Gastrocnemius medialis (tissue), 4 donors: ENCODE measurements around the gene CNTD1. TPM values are rescaled to one million over a fixed set of nuclear protein-coding genes. Genes with fewer than 3 reads are reported as not detected.

ENCODE experiments used
- ATAC-seq, 2 donors: fragments of 150-250 bp; one replicate each; pipeline ENCODE4 v1.9.1; 2016
- DNase-seq, 2 donors: peaks; one replicate each; pipeline ENCODE4 v3.0.0-alpha.2; 2019
- H3K27ac ChIP-seq, 4 donors: fragments of 200-600 bp; sonication (generic); 1 replicate in 1 of 4; 2 replicates in 3 of 4; pipeline ENCODE4 v1.5.1; 2016 to 2018; ENCODE audit warnings: mild to moderate bottlenecking in 2 of 4, moderate library complexity in 1 of 4
- H3K27me3 ChIP-seq, 3 donors: fragments of 200-600 bp; sonication (generic) in 2 of 3; 1 replicate in 1 of 3; 2 replicates in 2 of 3; pipeline versions ENCODE4 v1.5.1 to v1.6.0; 2016 to 2019; ENCODE audit warnings: mild to moderate bottlenecking in 1 of 3, moderate library complexity in 1 of 3
- H3K36me3 ChIP-seq, 2 donors: fragments of 200-600 bp; sonication (generic) in 1 of 2; one replicate each; pipeline ENCODE4 v1.5.1; 2017 to 2018
- H3K4me1 ChIP-seq, 2 donors: fragments of 200-600 bp; sonication (generic) in 1 of 2; one replicate each; pipeline ENCODE4 v1.5.1; 2016 to 2017; ENCODE audit warnings: mild to moderate bottlenecking in 2 of 2
- H3K4me3 ChIP-seq, 4 donors: fragments of 200-600 bp; sonication (generic) in 3 of 4; 1 replicate in 1 of 4; 2 replicates in 3 of 4; pipeline ENCODE4 v1.5.1; 2016 to 2019; ENCODE audit warnings: mild to moderate bottlenecking in 2 of 4
- H3K9me3 ChIP-seq, 3 donors: fragments of 200-600 bp; sonication (generic) in 2 of 3; 1 replicate in 1 of 3; 2 replicates in 2 of 3; pipeline ENCODE4 v1.5.1; 2016 to 2019
- POLR2A ChIP-seq, 2 donors: fragments of 450-650 bp; IDR thresholded peaks; one replicate each; pipeline ENCODE4 v1.6.1; 2017; ENCODE audit warnings: antibody characterized with exemption in 2 of 2, mild to moderate bottlenecking in 2 of 2, moderate library complexity in 2 of 2
- in situ Hi-C, 4 donors: fragments of 200-750 bp; cut with MboI; loops; one replicate each; pipeline versions ENCODE4 v1.15.0 to v1.8.0; 2017; ENCODE audit warnings: low sequenced_read_pairs in 4 of 4
- intact Hi-C: fragments of 100-400 bp; cut with DNase I; formaldehyde crosslinking; loops from one replicate; pipeline ENCODE4 v1.15.1; 2023; ENCODE audit warnings: low total_unique reads
- total RNA-seq, 4 donors: library from RNA; depleted of rRNA; stranded (reverse); fragments of >200 nt; gene quantifications; one replicate each; pipeline versions ENCODE4 v1.1.0 to v1.2.3, GENCODE V29; 2016
- TF ChIP-seq, protein P1 (sequence below), 5 experiments: fragments of 450-650 bp in 3 of 5; fragments of 200-600 bp in 2 of 5; sonication (generic) in 2 of 5; IDR thresholded peaks in 4 of 5; conservative IDR thresholded peaks in 1 of 5; 1 replicate in 4 of 5; 2 replicates in 1 of 5; pipeline ENCODE4 v1.5.1; 2016 to 2019; ENCODE audit warnings: antibody characterized with exemption in 5 of 5, mild to moderate bottlenecking in 3 of 5, moderate library complexity in 3 of 5

The CNTD1 gene
- total RNA-seq, 4 donors from 2014 or later = not detected

- ATAC-seq (peak; percentile 96 to 99), DNase-seq (peak; percentile 62 to 74)
- H3K36me3 ChIP-seq = peaks cover 2 to 36% of the 10 kb centered on the region in 2 donors
- in situ Hi-C loops = loop anchor here in 1 of 4 donors (25.0 kb wide), 1 partner anchor 186 kb away; the partner anchor contains the start of gene PSMC3IP
- intact Hi-C loops = loop anchor here (1.0 kb wide), 2 partner anchors 25 to 51 kb away; partner anchors contain the start of genes BECN1, CNTD1 and COA3
- H3K27me3 ChIP-seq = no peaks in the 10 kb centered on the region
- TF ChIP-seq, protein P1, sequence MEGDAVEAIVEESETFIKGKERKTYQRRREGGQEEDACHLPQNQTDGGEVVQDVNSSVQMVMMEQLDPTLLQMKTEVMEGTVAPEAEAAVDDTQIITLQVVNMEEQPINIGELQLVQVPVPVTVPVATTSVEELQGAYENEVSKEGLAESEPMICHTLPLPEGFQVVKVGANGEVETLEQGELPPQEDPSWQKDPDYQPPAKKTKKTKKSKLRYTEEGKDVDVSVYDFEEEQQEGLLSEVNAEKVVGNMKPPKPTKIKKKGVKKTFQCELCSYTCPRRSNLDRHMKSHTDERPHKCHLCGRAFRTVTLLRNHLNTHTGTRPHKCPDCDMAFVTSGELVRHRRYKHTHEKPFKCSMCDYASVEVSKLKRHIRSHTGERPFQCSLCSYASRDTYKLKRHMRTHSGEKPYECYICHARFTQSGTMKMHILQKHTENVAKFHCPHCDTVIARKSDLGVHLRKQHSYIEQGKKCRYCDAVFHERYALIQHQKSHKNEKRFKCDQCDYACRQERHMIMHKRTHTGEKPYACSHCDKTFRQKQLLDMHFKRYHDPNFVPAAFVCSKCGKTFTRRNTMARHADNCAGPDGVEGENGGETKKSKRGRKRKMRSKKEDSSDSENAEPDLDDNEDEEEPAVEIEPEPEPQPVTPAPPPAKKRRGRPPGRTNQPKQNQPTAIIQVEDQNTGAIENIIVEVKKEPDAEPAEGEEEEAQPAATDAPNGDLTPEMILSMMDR (IDR thresholded peaks at IDR 0.05 in 4 of 5, conservative IDR thresholded peaks at IDR 0.05 in 1 of 5) = peak in 1 of 5 experiments; percentile 24
- TF ChIP-seq POLR2A (IDR thresholded peaks at IDR 0.05) = peak in 1 of 2 donors; percentile 47
- peak within 1 kb of the TSS; percentile 81 to 94 (median 88) for H3K27ac ChIP-seq
- H3K4me3 ChIP-seq = peak within 1 kb of the TSS; percentile 85 to 100 (median 91)
- H3K4me1 ChIP-seq = peaks cover 12 to 17% of the 10 kb centered on the region in 2 donors
- H3K9me3 ChIP-seq = no peaks in the 10 kb centered on the region
Measured at GRCh38 chr17:42773290-42774035, 25.2 kb upstream of the CNTD1 start, which contains the start of gene VPS25. TSS of gene VPS25 (plus strand) at chr17:42773449. CDS start at chr17:42773476, 27 bp downstream.

GRCh38 chr17:42774066-42774745 lies 24.5 kb upstream of the CNTD1 start:
- peak overlapping the region; percentile 85 to 100 (median 91) for H3K4me3 ChIP-seq
- no peak for ATAC-seq
- no peak for TF ChIP-seq POLR2A (IDR thresholded peaks at IDR 0.05)
- TF ChIP-seq, protein P1 (IDR thresholded peaks at IDR 0.05 in 4 of 5, conservative IDR thresholded peaks at IDR 0.05 in 1 of 5) = no peak
- in situ Hi-C loops = loop anchor here in 1 of 4 donors (25.0 kb wide), 1 partner anchor 187 kb away; the partner anchor contains the start of gene PSMC3IP
- intact Hi-C loops = no loop called here
- DNase-seq = no peak
- H3K27ac ChIP-seq = peak overlapping the region; percentile 81 to 94 (median 88)
- peaks cover 12 to 17% of the 10 kb centered on the region in 2 donors for H3K4me1 ChIP-seq
- no peaks in the 10 kb centered on the region for H3K9me3 ChIP-seq
- H3K36me3 ChIP-seq = peaks cover 2 to 43% of the 10 kb centered on the region in 2 donors
- H3K27me3 ChIP-seq = no peaks in the 10 kb centered on the region

GRCh38 chr17:42775534-42776098 lies 23.0 kb upstream of the CNTD1 start:
- Histone ChIP-seq H3K36me3 (peaks cover 2 to 47% of the 10 kb centered on the region in 2 donors), H3K4me3 (no peak overlapping the region), H3K27ac (no peak overlapping the region), H3K4me1 (peaks cover 14 to 17% of the 10 kb centered on the region in 2 donors), H3K27me3 (peaks cover 2 to 3% (median 2%) of the 10 kb centered on the region in 3 donors), H3K9me3 (no peaks in the 10 kb centered on the region)
- intact Hi-C loops (no loop called here), in situ Hi-C loops (no loop called here)
- no peak for TF ChIP-seq POLR2A (IDR thresholded peaks at IDR 0.05)
- TF ChIP-seq, protein P1 (IDR thresholded peaks at IDR 0.05 in 4 of 5, conservative IDR thresholded peaks at IDR 0.05 in 1 of 5) = no peak
- no peak for ATAC-seq
- DNase-seq = no peak

DNA sequence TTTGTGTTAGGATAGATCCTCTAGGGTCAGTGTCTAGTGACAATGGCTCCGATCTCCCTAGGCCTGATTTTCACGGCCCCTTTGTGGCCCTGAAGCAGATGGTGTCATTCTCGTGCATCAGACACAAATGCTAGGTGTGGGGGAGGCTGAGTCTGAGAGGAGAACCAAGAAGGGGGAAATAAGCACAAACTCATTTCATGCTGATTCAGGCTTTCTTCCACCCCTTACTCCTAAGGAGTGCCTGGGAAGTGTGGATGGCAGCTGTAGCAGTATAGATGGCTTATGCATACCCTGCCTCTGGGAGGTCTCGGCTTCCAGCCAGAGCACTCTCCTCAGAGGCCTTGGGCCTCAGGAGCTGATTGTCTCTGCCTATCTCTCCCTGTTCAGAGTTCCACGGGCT lies 20.1 kb upstream of the CNTD1 start:
- ATAC-seq = no peak
- Histone ChIP-seq H3K27ac (no peak overlapping the region), H3K36me3 (peaks cover 2 to 47% of the 10 kb centered on the region in 2 donors), H3K9me3 (no peaks in the 10 kb centered on the region), H3K27me3 (peaks cover 26 to 32% (median 31%) of the 10 kb centered on the region in 3 donors), H3K4me1 (peaks cover 12 to 14% of the 10 kb centered on the region in 2 donors), H3K4me3 (no peak overlapping the region)
- TF ChIP-seq POLR2A (IDR thresholded peaks at IDR 0.05) = no peak
- TF ChIP-seq, protein P1 (IDR thresholded peaks at IDR 0.05 in 4 of 5, conservative IDR thresholded peaks at IDR 0.05 in 1 of 5) = no peak
- DNase-seq = no peak
- intact Hi-C loops = no loop called here
- in situ Hi-C loops = no loop called here
